DMS153 treated with DMSO at 0.1 percent for 48 hours (cell line): Measurements from ENCODE around the gene CENPP.

Experiments
- DNase-seq: peaks from one replicate; lab custom pipeline; 2025; ENCODE audit not compliant: unreplicated experiment; lab: John Stamatoyannopoulos, UW

Gene CENPP

GRCh38 chr9:92633614-92634278, 308.0 kb downstream of the CENPP start:
- no peak for DNase-seq

- DNase-seq = peak; percentile 41
Observed at GRCh38 chr9:92634712-92635605, 309.2 kb downstream of the CENPP start.

GRCh38 chr9:92635760-92636159, 310.0 kb downstream of the CENPP start:
- DNase-seq = no peak

- DNase-seq = no peak
Observed at GRCh38 chr9:92636627-92637026, 310.9 kb downstream of the CENPP start.

- DNase-seq = no peak
Observed at GRCh38 chr9:92637326-92637725, 311.6 kb downstream of the CENPP start.

- DNase-seq = no peak
Observed at GRCh38 chr9:92637886-92638620, 312.3 kb downstream of the CENPP start.

- no peak for DNase-seq
Observed at GRCh38 chr9:92638621-92639101, 312.9 kb downstream of the CENPP start.

GRCh38 chr9:92639124-92639523, 313.4 kb downstream of the CENPP start:
- no peak for DNase-seq

- DNase-seq = no peak
Observed at GRCh38 chr9:92639791-92640271, 314.1 kb downstream of the CENPP start.

- no peak for DNase-seq
Observed at GRCh38 chr9:92640398-92641091, 314.8 kb downstream of the CENPP start.

GRCh38 chr9:92641092-92641809, 315.5 kb downstream of the CENPP start:
- no peak for DNase-seq

- no peak for DNase-seq
Observed at GRCh38 chr9:92642041-92642451, 316.3 kb downstream of the CENPP start.

- no peak for DNase-seq
Observed at GRCh38 chr9:92642564-92642963, 316.8 kb downstream of the CENPP start.

- DNase-seq = no peak
Observed at GRCh38 chr9:92644278-92644677, 318.5 kb downstream of the CENPP start.

GRCh38 chr9:92645041-92645440, 319.3 kb downstream of the CENPP start:
- DNase-seq = no peak

- no peak for DNase-seq
Observed at GRCh38 chr9:92647671-92648473, 322.1 kb downstream of the CENPP start.

GRCh38 chr9:92648474-92648971, 322.8 kb downstream of the CENPP start:
- DNase-seq = no peak

GRCh38 chr9:92649007-92649406, 323.3 kb downstream of the CENPP start:
- DNase-seq = no peak

- no peak for DNase-seq
Observed at GRCh38 chr9:92650296-92650695, 324.5 kb downstream of the CENPP start.
